GM15510 (cell line): Measurements from ENCODE around the gene TRPM1.

ENCODE experiments used
- POLR2A ChIP-seq: IDR thresholded peaks from 3 replicates; pipeline ENCODE4 v1.6.1; 2011; ENCODE audit warnings: borderline replicate concordance; ENCODE audit not compliant: insufficient read length; ENCODE audit errors: extremely low read depth

Gene TRPM1

DNA sequence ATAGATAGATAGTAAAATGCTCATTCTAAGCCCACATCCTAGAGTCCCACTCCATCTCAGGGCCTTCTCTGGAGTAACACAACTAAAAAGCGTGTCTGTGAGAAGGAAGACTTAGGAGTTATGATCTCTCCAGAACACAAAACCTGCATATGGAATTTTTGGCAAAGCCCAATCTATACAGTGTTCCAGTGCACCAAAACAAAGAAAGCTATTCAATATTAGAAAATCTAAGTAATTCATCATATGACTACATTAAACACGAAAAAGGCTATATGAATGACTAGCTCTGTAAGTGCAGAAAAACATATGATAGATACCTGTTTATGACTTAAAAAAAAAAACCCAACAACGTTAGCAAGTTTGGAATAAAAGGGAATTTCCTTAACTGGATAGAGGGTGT, 137.8 kb downstream of the TRPM1 start:
- TF ChIP-seq POLR2A: no peak

- no peak for TF ChIP-seq POLR2A
Measured at GRCh38 chr15:30962659-30963058, 138.9 kb downstream of the TRPM1 start.

DNA sequence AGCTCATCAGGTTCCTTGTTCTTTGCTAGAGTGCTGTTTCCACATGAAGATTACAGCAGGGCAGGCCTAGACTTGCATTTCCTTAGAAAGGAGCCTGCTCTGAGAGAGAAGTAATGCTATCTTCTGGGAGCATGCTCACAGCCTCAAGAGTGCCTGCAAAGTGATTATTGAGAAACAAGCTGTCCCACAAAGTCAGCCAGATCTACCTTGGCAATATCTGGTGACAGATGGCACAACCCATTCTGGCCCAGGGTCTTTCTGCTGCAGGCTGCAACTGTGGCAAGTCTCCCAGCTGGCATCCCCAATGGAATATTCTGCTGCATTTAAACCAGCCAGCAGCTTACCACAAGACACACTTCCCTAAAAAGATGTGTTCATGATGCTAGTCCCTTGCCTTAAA, 139.4 kb downstream of the TRPM1 start:
- no peak for TF ChIP-seq POLR2A

- no peak for TF ChIP-seq POLR2A
Measured at GRCh38 chr15:30958219-30958618, 143.3 kb downstream of the TRPM1 start.

DNA sequence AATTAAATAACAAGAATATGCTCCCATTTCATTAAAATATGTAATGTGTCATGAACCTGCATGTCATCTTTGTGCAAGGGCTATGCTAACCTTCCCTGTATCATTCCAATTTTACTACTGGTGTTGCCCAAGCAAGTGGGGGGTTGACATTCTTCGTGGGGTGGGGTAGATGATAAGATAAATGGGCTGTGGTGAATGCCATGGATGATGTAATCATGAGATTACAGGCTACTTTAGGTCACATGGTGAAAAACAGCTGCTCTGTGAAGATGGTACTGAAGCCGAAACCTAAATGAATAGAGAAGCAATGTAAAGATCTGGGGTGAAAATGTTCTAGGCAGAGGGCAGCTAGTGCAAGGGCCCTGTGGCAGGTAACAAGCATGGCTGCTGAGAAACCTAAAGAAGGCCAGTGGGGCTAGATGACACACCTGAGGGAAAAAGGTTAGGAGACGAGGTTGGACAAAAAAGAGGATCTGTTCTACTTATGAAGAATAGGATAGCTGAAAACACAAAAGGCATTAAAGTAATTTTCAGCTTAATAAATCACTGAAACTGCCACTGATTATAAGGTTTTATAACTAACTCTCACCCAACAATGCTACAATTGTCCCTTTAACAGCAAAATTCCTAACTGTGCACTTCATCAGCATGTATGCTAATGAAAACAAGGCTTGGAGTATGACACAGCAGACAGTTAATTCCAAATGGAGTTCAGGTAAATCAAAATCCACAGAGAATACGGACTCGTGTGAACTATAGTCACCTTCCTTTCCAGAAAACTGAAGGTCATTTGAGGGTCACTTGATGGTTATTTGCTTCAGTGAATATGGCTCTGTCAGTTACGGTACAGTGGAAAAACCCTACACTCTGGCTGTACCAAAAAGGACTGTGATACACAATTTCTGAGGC, 145.1 kb downstream of the TRPM1 start:
- no peak for TF ChIP-seq POLR2A

DNA sequence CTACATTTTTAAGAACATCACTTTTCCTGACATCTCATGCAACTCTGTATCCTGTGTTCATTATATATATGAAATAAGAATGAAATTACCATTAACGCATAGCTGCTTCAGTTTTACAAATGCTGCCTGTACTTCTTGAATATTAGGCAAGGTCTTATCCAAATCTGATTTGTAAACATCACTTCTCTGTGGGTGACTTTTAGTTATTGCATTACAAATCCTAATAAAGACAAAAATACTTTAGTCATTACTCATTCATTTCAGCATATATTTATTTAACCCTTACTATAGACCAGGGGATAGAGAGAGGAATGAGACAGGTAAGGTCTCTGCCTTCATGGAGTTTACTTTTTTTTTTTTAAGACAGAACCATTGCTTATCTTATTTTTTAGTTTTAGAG, 146.9 kb downstream of the TRPM1 start:
- TF ChIP-seq POLR2A: no peak

- TF ChIP-seq POLR2A: no peak
Measured at GRCh38 chr15:30953731-30954378, 147.7 kb downstream of the TRPM1 start.

DNA sequence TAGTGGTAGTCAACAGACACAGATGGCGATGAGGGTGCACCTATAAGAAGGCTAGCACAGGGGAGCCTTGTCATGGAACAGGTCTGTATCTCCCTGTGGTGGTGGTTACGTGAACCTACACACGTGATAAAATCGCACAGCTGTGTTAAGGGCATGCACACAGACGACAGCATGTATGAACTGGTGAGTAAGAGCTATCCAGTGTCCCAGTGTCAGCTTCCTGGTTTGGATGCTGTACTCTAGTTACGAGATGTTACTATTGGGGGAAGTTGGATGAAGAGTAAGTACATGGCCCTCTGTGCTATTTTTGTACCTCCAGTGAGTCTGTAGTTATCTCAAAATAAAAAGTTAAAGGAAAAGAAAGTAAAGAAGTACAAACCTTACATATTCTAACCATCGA, 148.3 kb downstream of the TRPM1 start:
- TF ChIP-seq POLR2A: no peak
